KG1 (cell line): ENCODE measurements around the gene HOOK2.
A peak's percentile ranks its signal among the peaks of the same experiment; 100 is the strongest.

Source experiments
- DNase-seq: peaks from one replicate; lab custom pipeline; 2025; lab: John Stamatoyannopoulos, UW

The HOOK2 gene

DNA sequence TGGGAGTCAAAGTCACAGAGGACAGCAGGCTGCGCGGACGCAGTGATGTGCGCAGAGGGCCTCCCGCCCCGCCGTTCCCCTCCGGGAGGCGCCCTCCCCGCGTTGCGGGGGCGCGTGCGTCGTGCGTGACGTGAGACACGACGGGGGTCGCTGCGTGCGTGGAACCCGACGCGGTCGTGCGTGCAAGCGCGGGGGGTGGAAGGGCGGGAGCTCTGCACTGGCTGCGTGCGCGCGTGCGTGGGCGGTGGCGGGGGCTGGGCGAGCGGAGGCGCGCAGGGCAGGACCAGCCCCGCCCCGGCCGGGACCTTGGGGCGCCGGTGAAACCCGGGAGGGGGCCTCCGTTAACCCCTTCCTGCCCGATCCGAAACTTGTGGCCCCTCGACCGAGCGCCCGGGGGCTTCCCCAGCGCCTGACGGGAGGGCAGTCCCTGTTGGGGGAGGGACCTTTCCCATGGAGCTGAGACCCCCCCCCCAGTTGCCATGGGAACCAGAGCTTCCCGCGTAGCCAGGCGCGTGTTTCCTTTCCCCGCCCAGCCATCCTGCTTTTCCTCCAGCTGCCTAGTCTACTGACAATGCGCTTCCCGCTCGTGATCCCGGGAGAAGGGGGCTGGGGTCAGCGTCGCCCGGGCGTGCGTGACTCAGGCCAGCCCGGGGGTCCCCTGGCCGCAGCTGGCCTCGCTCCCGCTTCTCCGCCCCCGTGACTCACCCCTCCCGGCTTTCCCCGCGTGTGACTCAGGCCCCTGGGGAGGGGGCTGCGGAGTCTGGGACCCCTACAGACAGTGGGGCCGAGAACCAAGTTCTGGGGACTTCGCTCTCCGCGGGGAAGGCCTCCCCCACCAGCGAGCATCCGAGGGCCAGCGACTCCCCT, 7.3 kb upstream of the HOOK2 start:
- peak; percentile 63 for DNase-seq

GRCh38 chr19:12782174-12782423, 6.7 kb upstream of the HOOK2 start:
- DNase-seq, result no peak

GRCh38 chr19:12779162-12779993, 4.0 kb upstream of the HOOK2 start:
- no peak for DNase-seq

GRCh38 chr19:12778905-12779161, 3.5 kb upstream of the HOOK2 start:
- DNase-seq, result no peak

GRCh38 chr19:12778017-12778904, 2.9 kb upstream of the HOOK2 start:
- DNase-seq, result no peak

- peak; percentile 51 for DNase-seq
Measured at GRCh38 chr19:12777217-12778016, 2.1 kb upstream of the HOOK2 start.

DNA sequence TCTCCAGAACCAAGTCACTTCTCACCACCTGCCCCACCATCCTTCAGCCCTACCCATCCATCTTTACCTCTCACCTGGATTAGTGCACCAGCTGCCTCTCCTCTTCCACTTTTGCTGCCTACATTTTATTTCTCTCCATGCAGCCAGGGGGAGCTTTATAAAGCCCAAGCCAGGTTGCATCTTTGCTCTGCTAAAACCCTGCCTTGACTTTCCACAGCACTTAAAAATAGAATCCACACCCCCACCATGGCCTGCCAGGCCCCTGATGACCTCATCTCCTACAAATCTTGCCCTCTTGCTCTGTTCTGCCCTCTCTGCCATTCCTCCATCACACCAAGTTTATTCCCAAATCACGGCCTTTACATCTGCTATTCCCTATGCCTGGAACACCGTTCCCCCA, 1.8 kb downstream of the HOOK2 start:
- DNase-seq, result no peak

GRCh38 chr19:12772323-12772722, 3.0 kb downstream of the HOOK2 start:
- no peak for DNase-seq

- no peak for DNase-seq
Measured at GRCh38 chr19:12770922-12771321, 4.4 kb downstream of the HOOK2 start.

- DNase-seq, result no peak
Measured at GRCh38 chr19:12769689-12770088, 5.7 kb downstream of the HOOK2 start.

DNA sequence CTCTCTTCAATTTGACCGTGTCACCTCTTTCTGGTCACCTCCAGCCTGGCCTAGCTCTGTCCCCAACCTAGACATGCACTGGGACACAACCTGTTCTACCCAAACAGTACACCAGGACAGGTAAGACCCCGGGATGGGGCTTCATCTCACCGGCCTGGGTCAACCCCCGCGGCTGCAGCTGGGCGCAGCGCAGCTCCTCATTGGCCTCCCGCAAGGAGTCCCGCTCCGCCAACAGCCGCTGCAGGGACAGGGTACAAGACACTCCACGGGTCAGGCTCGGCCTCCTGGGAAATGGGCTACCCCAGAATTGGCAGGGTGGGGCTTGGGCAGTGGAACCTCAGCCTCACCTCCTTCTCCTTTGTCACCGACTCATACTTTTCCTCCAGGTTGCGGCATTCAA, 7.7 kb downstream of the HOOK2 start:
- no peak for DNase-seq

DNA sequence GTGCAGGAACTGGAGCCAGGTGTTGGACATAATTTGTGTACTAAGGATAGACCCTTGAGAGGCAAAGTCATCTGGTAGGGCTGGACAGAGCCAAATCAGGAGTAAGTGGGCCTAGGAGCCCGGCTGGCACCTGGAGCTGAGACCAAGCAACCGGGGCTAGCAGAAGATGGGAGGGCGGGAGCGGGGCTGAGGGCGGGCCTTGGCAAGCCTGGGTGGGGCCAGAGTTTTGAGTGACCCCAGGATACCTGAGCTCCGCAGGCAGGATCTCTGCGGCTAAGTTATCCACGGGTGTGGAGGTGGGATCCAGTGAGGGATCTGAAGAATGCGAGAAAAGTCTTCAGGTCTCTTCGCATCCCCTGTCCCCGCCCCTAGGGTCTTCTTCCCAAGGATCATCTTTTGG, 8.2 kb downstream of the HOOK2 start:
- no peak for DNase-seq

GRCh38 chr19:12766051-12766521, 9.3 kb downstream of the HOOK2 start:
- DNase-seq, result peak; percentile 42

DNA sequence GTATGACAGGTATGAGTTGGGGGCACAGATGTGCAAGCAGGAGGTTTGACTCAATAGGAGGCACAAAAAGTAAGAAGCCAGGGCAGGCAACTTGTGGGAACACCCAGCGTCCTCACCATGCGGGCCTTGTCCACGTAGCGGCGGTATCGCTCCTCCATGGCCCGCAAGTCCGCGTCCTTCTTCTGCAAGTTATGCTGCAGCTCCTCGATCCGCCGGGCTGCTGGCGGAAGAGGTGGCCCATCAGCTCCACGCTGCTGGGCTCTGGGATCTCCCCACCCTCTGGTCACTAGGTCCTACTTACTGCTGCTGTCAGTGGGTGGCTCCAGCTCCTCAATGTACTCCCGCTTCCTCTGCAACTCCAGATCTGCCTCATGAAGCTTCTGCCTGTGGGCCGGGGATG, 10.7 kb downstream of the HOOK2 start:
- no peak for DNase-seq

DNA sequence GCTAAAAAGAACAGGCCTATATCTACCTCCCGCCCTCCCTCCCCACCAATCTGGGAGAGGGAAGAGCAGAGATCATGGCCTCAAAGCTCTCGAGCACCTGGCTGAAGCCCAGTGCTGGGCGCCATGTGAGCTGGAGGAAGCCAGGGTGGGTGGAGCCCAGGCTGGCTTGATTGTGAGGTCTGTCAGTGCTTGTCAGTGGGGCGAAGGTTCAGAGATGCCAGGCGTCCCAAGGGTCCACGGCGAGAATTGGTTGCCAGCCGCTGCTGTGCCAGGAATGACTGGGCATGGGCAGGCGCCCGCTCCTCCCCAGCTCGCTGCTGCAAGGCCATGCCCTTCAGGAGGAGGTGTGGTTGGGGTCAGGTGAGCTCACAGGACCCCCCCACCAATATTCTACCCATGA, 12.3 kb downstream of the HOOK2 start:
- no peak for DNase-seq

- no peak for DNase-seq
Measured at GRCh38 chr19:12759686-12760085, 15.7 kb downstream of the HOOK2 start.

DNA sequence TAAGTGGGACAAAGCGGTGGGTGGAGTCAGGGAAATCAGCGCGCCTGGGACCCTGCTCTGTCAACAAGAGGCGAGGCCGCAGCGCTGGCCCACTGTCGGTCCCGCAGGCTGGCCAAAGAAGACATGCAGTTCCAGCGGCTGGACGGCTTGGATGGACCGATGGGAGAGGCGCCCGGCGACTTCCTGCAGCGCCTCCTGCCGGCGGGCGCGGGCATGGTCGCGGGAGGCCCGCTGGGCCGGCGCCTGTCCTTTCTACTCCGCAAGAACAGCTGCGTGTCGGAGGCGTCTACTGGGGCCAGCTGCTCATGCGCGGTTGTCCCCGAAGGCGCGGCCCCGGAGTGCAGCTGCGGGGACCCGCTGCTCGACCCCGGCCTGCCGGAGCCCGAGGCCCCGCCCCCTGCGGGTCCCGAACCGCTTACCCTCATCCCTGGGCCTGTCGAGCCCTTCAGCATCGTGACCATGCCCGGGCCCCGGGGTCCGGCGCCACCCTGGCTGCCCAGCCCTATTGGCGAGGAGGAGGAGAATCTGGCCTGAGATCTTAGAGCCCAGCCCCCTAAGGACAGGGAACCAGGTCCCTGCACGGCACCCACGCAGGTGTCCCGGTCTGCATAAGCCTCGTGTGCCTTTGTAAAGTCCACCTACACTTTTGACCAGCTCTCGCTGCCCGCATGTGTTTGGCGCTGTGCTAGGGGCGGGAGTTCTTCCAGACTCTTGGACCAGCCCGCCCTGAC, 17.6 kb downstream of the HOOK2 start:
- peak; percentile 12 for DNase-seq

GRCh38 chr19:12756150-12756883, 19.0 kb downstream of the HOOK2 start:
- DNase-seq, result no peak

DNA sequence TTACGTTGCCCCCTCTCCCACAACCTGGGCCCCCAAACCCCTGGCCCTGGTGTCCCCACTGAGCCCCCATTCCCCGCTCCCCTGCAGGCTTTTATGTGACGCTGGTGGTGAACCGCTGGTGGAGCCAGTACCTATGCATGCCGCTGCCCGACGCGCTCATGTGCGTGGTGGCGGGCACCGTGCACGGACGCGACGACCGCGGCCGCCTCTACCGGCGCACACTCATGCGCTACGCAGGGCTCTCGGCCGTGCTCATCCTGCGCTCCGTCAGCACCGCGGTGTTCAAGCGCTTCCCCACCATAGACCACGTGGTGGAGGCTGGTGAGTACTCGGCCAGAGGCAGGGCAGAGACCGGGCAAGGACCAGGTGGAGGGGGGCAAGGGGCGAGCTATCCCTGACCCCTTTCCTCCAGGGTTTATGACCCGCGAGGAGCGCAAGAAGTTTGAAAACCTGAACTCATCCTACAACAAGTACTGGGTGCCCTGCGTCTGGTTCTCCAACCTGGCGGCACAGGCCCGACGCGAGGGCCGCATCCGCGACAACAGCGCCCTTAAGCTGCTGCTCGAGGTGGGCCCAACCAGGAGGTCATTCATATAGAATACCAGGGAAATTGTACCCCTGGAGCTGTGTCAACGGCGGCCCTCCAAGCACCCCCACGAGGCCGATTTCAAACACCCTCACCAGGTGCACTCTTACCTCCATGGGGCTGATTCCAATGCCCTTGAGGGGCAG, 20.7 kb downstream of the HOOK2 start:
- DNase-seq, result no peak
